NB4 (cell line): ENCODE results near the gene SAAL1.

Experiments used
- MYC ChIP-seq: IDR thresholded peaks from 2 replicates; pipeline ENCODE4 v1.6.1; 2011; ENCODE audit warnings: low read depth, low read length
- POLR2A ChIP-seq: IDR thresholded peaks from 2 replicates; pipeline ENCODE4 v1.6.1; 2011; ENCODE audit warnings: mild to moderate bottlenecking; ENCODE audit not compliant: insufficient read length; ENCODE audit errors: extremely low read depth

DNA sequence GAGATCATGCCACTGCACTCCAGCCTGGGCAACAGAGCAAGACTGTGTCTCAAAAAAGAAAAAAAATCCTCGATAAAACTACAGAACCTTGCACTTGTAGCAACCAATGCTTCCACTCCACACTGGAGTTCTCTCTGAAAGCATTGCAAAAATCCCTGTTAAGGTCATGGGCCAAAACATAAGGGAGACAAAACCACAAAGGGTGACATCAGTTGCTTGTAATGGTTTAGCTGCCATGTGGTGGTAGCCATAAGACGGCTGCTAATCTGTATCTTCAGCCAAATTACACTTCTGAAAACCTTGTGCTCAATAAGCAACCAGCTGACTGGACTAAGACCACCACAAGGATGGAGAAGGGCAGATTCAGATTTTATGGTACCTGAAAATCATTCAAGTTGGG lies 39.3 kb downstream of the SAAL1 start:
- TF ChIP-seq POLR2A (no peak), MYC (no peak)
